C1 segment of cervical spinal cord (tissue), 14 donors: ENCODE data around the gene FAM210B.
A peak's percentile ranks its signal among the peaks of the same experiment; 100 is the strongest.
"Not testable (repeated sequence)": the region's sequence is repeated elsewhere in the genome, so short reads cannot be mapped to it uniquely, and the experiment has no call there.

ENCODE experiments used
- DNase-seq, 14 donors: peaks; one replicate each; lab custom pipeline; 2025; lab: John Stamatoyannopoulos, UW

Gene FAM210B, protein sequence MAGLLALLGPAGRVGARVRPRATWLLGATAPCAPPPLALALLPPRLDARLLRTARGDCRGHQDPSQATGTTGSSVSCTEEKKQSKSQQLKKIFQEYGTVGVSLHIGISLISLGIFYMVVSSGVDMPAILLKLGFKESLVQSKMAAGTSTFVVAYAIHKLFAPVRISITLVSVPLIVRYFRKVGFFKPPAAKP

DNA sequence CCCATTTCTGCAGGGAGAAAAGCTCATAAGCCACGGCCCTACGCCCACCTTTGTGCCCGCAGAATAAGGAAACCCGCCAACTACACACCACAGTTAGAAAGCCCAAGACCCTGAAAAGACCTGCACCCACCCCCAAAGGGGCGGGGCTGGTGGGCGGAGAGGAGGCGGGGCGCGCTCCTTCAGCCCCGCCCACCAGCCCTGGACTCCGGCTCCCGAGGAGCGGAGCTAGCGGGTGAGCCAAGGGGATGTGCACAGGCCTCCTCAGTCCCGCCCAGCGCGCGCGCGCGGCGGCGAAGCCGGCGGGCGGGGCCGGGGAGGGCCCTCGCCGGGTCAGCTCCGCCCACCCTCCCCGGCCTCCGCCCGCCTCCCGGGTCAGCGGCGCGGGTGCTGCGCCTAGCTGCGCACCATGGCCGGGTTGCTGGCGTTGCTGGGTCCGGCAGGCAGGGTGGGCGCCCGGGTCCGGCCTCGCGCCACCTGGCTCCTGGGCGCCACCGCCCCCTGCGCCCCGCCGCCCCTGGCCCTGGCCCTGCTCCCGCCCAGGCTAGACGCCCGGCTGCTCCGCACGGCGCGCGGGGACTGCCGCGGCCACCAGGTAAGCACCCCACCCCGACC is at the start of gene FAM210B:
TSS of gene FAM210B (plus strand) at position 375 of the 612 bp plus-strand sequence. CDS start at position 407, 32 bp downstream.
- peak; percentile 1 to 90 (median 72) for DNase-seq

GRCh38 chr20:56316051-56316450 is 42.7 kb upstream of the FAM210B start:
- no peak for DNase-seq

- no peak for DNase-seq
Observed at GRCh38 chr20:56316483-56316882, 42.3 kb upstream of the FAM210B start.

- no peak for DNase-seq
Observed at GRCh38 chr20:56322681-56323080, 36.1 kb upstream of the FAM210B start.

DNA sequence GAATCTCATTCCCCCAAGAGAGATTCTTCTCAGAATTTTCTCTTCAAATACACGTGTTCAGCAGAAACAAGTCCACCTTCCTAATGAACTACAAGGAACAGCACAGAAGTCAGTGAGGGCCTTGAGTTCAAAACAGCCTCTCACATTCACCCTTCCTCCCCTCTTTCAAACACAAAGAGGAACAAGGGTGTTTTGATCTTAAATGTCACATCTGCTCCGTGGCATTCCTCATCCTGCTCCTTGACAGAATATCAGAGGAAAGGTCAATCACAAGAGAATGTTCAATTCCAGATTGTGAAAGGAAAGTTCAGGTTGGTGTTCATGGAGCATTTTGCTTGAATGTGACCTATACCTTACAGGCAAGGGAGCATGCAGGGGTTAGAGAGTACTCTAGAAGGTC is 35.6 kb upstream of the FAM210B start:
- no peak for DNase-seq

DNA sequence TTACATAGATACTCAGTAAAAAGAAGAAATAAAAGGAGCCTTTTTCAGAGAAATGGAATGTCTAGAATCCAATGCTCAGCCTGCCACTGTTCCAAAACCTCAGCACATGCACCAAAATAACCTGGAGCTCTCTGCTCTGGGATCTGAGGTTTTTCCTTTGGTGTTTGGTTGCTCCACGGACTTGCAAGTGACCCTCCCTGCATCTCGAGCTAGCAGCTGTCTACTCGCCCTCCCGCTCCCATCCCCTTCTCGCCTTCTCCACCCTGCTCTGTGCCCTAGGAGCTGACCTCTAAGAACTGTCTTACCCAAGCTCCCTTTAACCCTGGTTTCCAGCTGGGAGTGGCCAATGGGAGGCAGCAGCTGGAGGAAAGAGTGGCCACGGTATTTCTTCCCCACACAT is 35.1 kb upstream of the FAM210B start:
- DNase-seq: no peak

GRCh38 chr20:56324806-56325205 is 34.0 kb upstream of the FAM210B start:
- DNase-seq: no peak

DNA sequence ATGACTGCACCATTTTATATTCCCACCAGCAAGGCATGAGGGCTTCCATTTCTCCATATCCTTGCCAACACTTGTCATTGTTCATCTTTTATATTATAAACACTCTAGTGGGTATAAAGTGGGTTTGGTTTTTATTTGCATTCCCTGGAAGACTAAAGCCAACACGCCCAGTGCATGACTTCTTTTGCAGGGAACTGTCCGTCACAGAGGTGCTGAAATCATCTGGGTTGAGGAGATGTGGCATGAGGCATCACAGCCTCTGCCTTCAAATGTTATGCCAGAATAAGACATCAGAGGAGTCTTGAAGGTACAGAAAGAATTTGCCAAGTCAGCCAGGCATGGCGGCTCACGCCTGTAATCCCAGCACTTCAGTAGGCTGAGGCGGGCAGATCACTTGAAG is 29.9 kb upstream of the FAM210B start:
- no peak for DNase-seq

GRCh38 chr20:56336709-56337108 is 22.1 kb upstream of the FAM210B start:
- DNase-seq: not testable (repeated sequence)

GRCh38 chr20:56342783-56343182 is 16.0 kb upstream of the FAM210B start:
- DNase-seq: no peak

DNA sequence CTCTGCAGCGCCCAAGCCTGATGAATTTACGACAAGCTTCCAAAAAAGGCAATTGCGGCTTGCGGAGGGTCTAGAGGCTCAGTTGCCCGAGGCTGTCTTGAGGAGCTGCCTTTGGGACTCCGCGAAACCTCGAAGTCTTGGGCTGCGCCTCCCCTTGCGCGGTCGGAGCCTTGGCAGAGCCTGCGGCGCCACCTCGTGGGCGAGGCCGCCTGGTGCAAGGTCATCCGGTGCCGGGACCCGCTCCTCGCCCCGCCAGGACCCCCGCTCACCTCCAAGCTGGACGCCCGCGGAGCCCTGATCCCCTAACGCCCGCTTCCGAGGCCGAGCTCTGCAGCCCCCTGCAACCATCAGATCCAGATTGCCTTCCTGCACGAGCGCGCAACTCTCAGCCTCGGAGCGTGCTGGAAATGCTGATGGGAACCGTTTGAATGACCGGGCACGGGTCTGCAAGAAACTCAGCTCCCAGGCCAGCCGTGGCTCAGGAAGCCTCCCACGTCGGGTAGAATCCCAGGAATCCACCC is 14.9 kb upstream of the FAM210B start:
- peak in 5 of 14 donors; percentile 2 to 33 (median 6) for DNase-seq

DNA sequence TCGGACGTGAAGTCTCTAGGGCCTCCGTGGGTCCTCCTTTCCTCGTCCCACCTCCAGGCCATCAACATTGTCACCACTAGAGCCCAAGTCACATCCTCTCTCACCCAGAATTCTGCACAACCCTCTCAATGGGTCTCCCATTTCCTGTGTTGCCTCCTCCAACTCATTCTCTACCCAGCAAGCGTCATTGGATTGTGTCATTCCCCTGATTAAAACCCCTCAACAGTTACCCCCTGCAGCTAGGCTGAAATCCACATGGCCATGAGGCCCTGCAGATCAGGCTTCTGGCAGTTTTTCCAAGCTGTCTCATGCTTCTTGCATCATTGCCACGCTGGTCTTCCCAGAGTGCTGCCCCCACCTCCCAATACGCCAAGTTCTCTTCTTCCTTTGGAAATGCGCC is 12.9 kb upstream of the FAM210B start:
- no peak for DNase-seq

DNA sequence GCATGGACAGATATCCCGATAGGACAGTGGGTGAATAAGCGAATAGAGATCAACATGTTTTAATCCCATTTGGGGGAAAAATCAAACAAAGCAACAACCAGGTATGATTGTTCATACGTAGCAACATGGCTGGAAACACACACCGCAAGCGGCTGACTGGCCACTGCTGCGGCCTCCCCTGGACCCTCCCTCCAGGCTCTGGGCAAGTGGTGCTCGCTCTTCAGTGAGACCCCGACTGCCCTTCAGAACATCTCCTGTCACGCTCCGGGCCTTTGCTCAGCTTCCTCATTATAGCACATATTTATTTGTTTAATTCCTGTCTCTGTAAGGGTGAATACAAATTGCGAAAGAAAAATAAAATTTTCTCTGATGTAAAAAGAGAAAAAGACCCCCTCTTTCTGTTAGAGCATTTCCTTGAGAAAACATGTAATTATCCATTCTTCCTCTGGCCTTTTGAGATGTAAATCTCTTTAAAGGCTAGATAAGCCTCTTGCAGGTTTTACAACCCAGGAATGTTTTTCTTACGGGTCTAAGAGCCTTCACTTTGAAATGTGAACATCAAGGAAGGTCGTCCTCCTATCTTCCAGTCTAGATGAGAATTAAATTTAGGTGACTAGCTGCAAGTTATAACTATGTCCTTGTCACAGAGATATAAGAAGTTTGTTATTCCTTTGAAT is 11.0 kb upstream of the FAM210B start:
- DNase-seq: no peak

DNA sequence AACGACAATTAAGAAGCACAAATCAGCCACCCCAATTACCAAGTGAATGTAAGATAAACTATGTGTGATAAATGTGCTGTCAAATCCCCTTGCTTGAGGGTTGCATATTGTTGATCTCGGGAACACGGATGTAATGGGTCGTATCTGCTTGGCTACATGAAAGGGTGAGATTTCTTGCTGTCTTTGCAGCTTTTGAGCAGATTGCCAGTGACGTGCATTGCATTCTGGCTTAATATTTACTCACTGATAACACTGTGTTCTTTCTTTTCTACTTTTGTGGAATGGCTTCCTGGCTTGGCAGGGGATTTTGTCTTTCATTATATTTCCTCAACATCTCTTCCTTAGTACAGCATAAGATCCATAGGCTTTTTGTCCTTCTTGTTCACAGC is 10.5 kb upstream of the FAM210B start:
- DNase-seq: no peak

GRCh38 chr20:56348746-56349145 is 10.0 kb upstream of the FAM210B start:
- DNase-seq: no peak

- no peak for DNase-seq
Observed at GRCh38 chr20:56350842-56351241, 7.9 kb upstream of the FAM210B start.

DNA sequence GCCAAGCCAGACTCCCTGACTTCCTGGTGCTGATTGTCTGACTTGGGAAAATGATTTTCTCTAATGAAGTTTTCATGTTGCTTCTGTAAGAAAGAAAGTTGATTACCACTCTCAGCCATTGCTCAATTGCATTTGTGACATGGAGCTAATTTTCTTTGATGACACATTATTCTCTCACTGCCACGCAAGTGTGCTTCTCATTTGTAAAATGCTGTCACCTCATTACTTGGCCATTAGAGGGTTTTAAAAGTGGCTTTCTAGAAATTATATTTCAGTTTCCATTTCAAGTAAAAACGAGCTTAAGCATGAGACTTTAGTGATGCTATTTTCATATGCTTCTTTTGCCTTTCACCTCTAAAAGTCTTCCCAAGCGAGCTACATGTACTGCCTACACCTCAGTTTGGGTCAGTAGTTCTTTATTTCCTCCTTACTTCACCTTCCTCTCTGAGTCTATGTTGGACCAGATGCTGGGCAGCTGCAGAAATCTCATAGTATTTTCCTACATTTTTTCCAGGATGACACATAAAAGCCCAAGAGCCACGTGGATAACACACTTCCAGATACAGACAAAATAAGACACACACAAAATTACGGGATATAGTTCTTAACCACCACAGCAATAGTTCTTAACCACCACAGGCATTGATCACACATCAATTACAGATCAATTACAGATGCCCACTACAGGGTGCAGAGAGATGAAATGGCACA is 6.3 kb upstream of the FAM210B start:
- no peak for DNase-seq

DNA sequence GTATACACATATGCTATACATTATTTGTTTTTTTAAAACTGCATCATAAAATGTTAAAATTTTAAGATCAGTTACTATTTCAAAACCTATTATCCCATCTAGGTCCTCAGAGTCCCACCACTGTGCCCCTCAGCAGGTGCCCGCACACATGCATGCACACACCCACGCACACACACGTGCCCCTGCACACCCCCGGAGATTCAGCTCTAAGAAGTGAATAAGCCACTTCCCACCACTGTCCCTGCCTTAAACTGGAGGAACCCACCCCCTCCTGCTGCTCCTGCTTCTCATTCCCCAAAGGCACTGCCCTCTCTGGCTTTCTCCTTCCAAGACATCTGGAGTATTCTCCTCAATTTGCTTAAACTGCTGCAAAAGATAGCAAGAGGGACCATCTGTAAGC is 5.4 kb upstream of the FAM210B start:
- DNase-seq: no peak

GRCh38 chr20:56358070-56358469 is 704 bp upstream of the FAM210B start:
- no peak for DNase-seq

DNA sequence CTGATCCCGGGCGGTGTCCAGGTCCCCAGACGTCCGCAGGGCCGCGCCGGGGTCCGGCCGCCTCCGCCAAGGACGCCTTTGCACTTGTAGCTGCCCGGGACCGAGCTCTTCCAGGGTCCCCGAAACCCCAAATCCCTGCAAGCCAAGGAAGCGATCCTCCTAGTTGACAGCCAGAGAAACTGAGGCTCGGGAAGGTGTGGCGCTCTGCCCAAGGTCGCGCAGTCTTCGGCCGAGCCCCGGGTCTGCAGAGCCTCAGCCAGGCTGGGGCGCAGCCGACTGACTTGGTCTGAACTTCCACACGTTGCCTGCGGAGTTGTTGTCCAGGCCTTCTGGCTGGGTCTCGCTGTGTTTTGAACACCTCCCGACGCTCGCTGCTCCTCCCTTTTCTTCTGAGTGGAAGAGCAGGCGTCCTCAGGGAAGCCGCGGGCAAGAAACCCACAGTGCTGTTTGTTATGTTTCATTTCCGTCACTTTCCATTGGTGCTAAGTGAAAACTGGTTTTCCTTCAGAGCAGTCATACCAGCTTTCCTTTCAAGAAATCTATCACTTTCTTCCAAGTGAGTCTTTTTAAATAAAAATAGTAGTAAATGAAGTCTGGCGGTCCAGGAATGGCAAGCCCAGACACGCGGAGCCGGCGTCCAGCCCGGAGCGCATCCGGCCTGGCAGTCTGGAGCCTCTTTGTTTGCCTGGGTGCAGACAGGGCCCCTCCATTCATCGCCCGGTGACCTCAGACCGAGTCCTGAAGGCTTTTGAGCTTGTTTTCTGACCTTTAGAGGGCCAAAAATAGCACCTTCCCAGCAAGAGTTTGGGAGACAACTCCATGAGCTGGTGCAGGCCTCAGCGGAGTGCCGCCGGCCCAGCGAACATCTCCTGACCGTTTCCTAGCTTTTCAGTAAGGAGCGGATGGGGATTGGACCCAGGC is 698 bp downstream of the FAM210B start:
- peak in 12 of 14 donors; percentile 8 to 62 (median 36) for DNase-seq
